ENCODE data around the gene NEK2. TPM values are rescaled to one million over a fixed set of nuclear protein-coding genes. Genes with fewer than 3 reads are reported as not detected.

Gene NEK2
- total and polyA plus RNA-seq, 2 of the 13 experiments (the other 11 are each of a cell fraction or from before 2014, with no cell fraction given), result 10.9 to 40.8 TPM

GRCh38 chr1:211698161-211699026, 23.0 kb upstream of the NEK2 start (continued):
- 0 out of 2 replicates have a peak, but pooled peaks have one; percentile 23 for TF ChIP-seq ZNF205 (CRISPR knock-in tag; IDR thresholded peaks at IDR 0.05)
- TF ChIP-seq KLF12 (CRISPR knock-in tag; IDR thresholded peaks at IDR 0.05; ENCODE audit: borderline replicate concordance), result 0 out of 2 replicates have a peak, but pooled peaks have one; percentile 45
- peak; percentile 75 for TF ChIP-seq ZFX (CRISPR knock-in tag; IDR thresholded peaks at IDR 0.05; ENCODE audit: low read depth)
- TF ChIP-seq MIER3 (CRISPR knock-in tag; IDR thresholded peaks at IDR 0.05; ENCODE audit: borderline replicate concordance), result peak; percentile 70; the same call in 1 of the 2 replicates
- 0 out of 2 replicates have a peak, but pooled peaks have one; percentile 24 for TF ChIP-seq FOXJ3 (CRISPR knock-in tag; IDR thresholded peaks at IDR 0.05; ENCODE audit: borderline replicate concordance)
- no peak for TF ChIP-seq LCORL (IDR thresholded peaks at IDR 0.05)
- TF ChIP-seq LCORL (CRISPR knock-in tag; IDR thresholded peaks at IDR 0.05), result peak; percentile 88
- TF ChIP-seq TARDBP (CRISPR knock-in tag; IDR thresholded peaks at IDR 0.05), result peak; percentile 65
- TF ChIP-seq MYPOP (CRISPR knock-in tag; IDR thresholded peaks at IDR 0.05), result peak; percentile 48; the same call in 1 of the 2 replicates
- no peak for TF ChIP-seq CENPX (CRISPR knock-in tag; IDR thresholded peaks at IDR 0.05)
- TF ChIP-seq ZNF841 (CRISPR knock-in tag; IDR thresholded peaks at IDR 0.05; ENCODE audit: borderline replicate concordance), result no peak
- TF ChIP-seq HMG20A (CRISPR knock-in tag; IDR thresholded peaks at IDR 0.05; ENCODE audit: borderline replicate concordance), result peak; percentile 26; the same call in 1 of the 2 replicates
- 0 out of 2 replicates have a peak, but pooled peaks have one; percentile 20 for TF ChIP-seq ATF2 (CRISPR knock-in tag; IDR thresholded peaks at IDR 0.05)
- TF ChIP-seq FOXO1 (CRISPR knock-in tag; IDR thresholded peaks at IDR 0.05), result 0 out of 2 replicates have a peak, but pooled peaks have one; percentile 59
- no peak for TF ChIP-seq ZNF557 (CRISPR knock-in tag; IDR thresholded peaks at IDR 0.05)
- TF ChIP-seq ZNF513 (CRISPR knock-in tag; conservative IDR thresholded peaks at IDR 0.05), result no peak
- no peak for TF ChIP-seq GLMP (CRISPR knock-in tag; IDR thresholded peaks at IDR 0.05; ENCODE audit: borderline replicate concordance)

All from HepG2 (cell line).